Hepatocyte (in vitro differentiated cells): ENCODE measurements around the gene PLEKHD1.

Source experiments
- EZH2 ChIP-seq: fragments of 200-600 bp; sonication (generic); IDR thresholded peaks from 2 replicates; pipeline ENCODE4 v1.6.1; 2016; ENCODE audit warnings: antibody characterized with exemption, mild to moderate bottlenecking, borderline replicate concordance
- EZH2phosphoT487 ChIP-seq: fragments of 200-600 bp; sonication (generic); IDR thresholded peaks from one replicate; pipeline ENCODE4 v1.6.1; 2018; ENCODE audit warnings: antibody characterized with exemption, mild to moderate bottlenecking, low read depth, moderate library complexity; ENCODE audit not compliant: unreplicated experiment, severe bottlenecking
- TF ChIP-seq, protein P1 (sequence below): fragments of 200-600 bp; sonication (generic); IDR thresholded peaks from 2 replicates; pipeline ENCODE4 v1.5.1; 2016; ENCODE audit warnings: antibody characterized with exemption, mild to moderate bottlenecking; ENCODE audit not compliant: poor library complexity

- TF ChIP-seq, protein P1, sequence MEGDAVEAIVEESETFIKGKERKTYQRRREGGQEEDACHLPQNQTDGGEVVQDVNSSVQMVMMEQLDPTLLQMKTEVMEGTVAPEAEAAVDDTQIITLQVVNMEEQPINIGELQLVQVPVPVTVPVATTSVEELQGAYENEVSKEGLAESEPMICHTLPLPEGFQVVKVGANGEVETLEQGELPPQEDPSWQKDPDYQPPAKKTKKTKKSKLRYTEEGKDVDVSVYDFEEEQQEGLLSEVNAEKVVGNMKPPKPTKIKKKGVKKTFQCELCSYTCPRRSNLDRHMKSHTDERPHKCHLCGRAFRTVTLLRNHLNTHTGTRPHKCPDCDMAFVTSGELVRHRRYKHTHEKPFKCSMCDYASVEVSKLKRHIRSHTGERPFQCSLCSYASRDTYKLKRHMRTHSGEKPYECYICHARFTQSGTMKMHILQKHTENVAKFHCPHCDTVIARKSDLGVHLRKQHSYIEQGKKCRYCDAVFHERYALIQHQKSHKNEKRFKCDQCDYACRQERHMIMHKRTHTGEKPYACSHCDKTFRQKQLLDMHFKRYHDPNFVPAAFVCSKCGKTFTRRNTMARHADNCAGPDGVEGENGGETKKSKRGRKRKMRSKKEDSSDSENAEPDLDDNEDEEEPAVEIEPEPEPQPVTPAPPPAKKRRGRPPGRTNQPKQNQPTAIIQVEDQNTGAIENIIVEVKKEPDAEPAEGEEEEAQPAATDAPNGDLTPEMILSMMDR: no peak
- TF ChIP-seq EZH2: no peak
- no peak for TF ChIP-seq EZH2phosphoT487
These were observed 6.7 kb downstream of the PLEKHD1 start for GRCh38 chr14:69491193-69491592.
